PC-9 (cell line): Measurements from ENCODE around the gene NTM.

Experiments used
- EZH2 ChIP-seq: fragments of 200-600 bp; sonication (generic); IDR thresholded peaks from 2 replicates; pipeline ENCODE4 v1.8.0; 2017; ENCODE audit warnings: antibody characterized with exemption, low read depth
- TF ChIP-seq, protein P1 (sequence below): fragments of 200-600 bp; sonication (generic); conservative IDR thresholded peaks from 2 replicates; pipeline ENCODE4 v1.6.1; 2017; ENCODE audit warnings: mixed run types, antibody characterized with exemption, mild to moderate bottlenecking, moderate library complexity

GRCh38 chr11:131591051-131591461 lies 220.6 kb downstream of the NTM start:
- TF ChIP-seq, protein P1, sequence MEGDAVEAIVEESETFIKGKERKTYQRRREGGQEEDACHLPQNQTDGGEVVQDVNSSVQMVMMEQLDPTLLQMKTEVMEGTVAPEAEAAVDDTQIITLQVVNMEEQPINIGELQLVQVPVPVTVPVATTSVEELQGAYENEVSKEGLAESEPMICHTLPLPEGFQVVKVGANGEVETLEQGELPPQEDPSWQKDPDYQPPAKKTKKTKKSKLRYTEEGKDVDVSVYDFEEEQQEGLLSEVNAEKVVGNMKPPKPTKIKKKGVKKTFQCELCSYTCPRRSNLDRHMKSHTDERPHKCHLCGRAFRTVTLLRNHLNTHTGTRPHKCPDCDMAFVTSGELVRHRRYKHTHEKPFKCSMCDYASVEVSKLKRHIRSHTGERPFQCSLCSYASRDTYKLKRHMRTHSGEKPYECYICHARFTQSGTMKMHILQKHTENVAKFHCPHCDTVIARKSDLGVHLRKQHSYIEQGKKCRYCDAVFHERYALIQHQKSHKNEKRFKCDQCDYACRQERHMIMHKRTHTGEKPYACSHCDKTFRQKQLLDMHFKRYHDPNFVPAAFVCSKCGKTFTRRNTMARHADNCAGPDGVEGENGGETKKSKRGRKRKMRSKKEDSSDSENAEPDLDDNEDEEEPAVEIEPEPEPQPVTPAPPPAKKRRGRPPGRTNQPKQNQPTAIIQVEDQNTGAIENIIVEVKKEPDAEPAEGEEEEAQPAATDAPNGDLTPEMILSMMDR = no peak
- no peak for TF ChIP-seq EZH2
